Mesendoderm (in vitro differentiated cells): Measurements from ENCODE around the gene COL9A3.

Experiments used
- DNase-seq: peaks from one replicate; pipeline ENCODE4 v3.0.0; 2013
- H2AK5ac ChIP-seq: 2 replicates; pipeline ENCODE4 v1.6.1; 2013; ENCODE audit warnings: low read length, inconsistent platforms
- H2BK120ac ChIP-seq: 2 replicates; pipeline ENCODE4 v1.6.1; 2013; ENCODE audit warnings: low read depth, mild to moderate bottlenecking, low read length, moderate library complexity, mixed read lengths
- H2BK15ac ChIP-seq: replicated peaks from 2 replicates; pipeline ENCODE4 v1.6.1; 2013; ENCODE audit warnings: low read depth, mild to moderate bottlenecking, moderate library complexity
- H2BK5ac ChIP-seq: 2 replicates; pipeline ENCODE4 v1.6.1; 2013; ENCODE audit warnings: low read length, inconsistent platforms
- H3K18ac ChIP-seq: 2 replicates; pipeline ENCODE4 v1.6.1; 2013; ENCODE audit warnings: mild to moderate bottlenecking, low read length, mixed read lengths
- H3K23ac ChIP-seq: one replicate; pipeline ENCODE4 v1.6.1; 2013; ENCODE audit warnings: low read length
- H3K27ac ChIP-seq: 2 replicates; pipeline ENCODE4 v1.5.1; 2013; ENCODE audit warnings: low read depth, mild to moderate bottlenecking, inconsistent platforms, low read length, moderate library complexity
- H3K27me3 ChIP-seq: 2 replicates; pipeline ENCODE4 v1.6.1; 2013; ENCODE audit warnings: low read length, control low read depth, mild to moderate bottlenecking, inconsistent platforms; ENCODE audit not compliant: insufficient read depth, poor library complexity
- H3K36me3 ChIP-seq: 2 replicates; pipeline ENCODE4 v1.6.1; 2013; ENCODE audit warnings: low read length, inconsistent platforms; ENCODE audit not compliant: control insufficient read depth, insufficient read depth
- H3K4ac ChIP-seq: one replicate; pipeline ENCODE4 v1.6.1; 2013; ENCODE audit warnings: low read depth, mild to moderate bottlenecking, low read length, moderate library complexity
- H3K4me1 ChIP-seq: 2 replicates; pipeline ENCODE4 v1.6.1; 2013; ENCODE audit warnings: low read depth, low read length, inconsistent platforms; ENCODE audit not compliant: control insufficient read depth
- H3K4me2 ChIP-seq: 2 replicates; pipeline ENCODE4 v1.6.1; 2013; ENCODE audit warnings: low read length
- H3K4me3 ChIP-seq: 2 replicates; pipeline ENCODE4 v1.5.1; 2013; ENCODE audit warnings: mild to moderate bottlenecking, low read length
- H3K56ac ChIP-seq: one replicate; pipeline ENCODE4 v1.6.1; 2013; ENCODE audit warnings: low read length
- H3K79me1 ChIP-seq: 2 replicates; pipeline ENCODE4 v1.6.1; 2013; ENCODE audit warnings: low read length, inconsistent platforms
- H3K79me2 ChIP-seq: 2 replicates; pipeline ENCODE4 v1.6.1; 2013; ENCODE audit warnings: mild to moderate bottlenecking, low read length; ENCODE audit not compliant: control insufficient read depth, insufficient read depth
- H3K9ac ChIP-seq: 2 replicates; pipeline ENCODE4 v1.6.1; 2013; ENCODE audit warnings: low read length, inconsistent platforms
- H4K5ac ChIP-seq: one replicate; pipeline ENCODE4 v1.6.1; 2013; ENCODE audit warnings: low read length
- H4K8ac ChIP-seq: one replicate; pipeline ENCODE4 v1.6.1; 2013; ENCODE audit warnings: low read depth, mild to moderate bottlenecking, control low read depth, low read length, moderate library complexity
- WGBS: extraction: QIAGEN DNeasy Blood & Tissue Kit; methylation state at CpG from one replicate; pipeline ENCODE4 v1.1.7; 2013; ENCODE audit warnings: low lambda C conversion rate, missing lambda C conversion rate; ENCODE audit not compliant: insufficient coverage; ENCODE audit errors: extremely low coverage; 5-methylcytosine and 5-hydroxymethylcytosine counted together

The COL9A3 gene

DNA sequence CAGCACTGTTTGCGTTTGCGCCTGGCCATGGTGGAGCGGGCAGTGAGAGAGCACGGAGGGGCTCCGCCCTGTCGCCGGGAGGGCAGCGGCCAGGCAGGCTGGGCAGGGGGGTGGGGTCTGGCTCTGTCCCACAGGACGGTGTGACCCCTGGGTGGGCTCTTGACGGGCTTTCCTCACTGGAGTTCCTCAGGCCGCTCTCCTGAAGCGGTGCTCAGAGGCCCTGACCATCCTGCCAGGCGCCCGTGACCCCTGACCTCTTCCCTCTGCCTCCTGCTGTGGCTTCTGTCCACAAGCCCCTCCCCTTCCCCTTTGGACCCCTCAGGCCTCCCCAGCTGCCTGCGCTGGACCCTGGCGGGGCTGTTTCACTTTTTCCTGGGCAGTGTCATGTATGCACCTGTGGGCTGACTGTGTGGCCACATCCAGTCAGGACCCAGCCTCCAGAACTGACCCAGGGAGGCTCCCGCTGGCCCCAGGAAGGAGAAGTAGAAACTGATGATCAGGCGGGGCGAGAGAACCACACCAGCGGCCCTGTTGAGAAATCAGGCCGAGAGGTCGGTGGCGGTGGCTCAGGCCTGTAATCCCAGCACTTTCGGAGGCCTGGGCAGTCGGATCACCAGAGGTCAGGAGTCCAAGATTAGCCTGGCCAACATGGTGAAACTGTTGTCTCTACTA lies 11.0 kb upstream of the COL9A3 start:
- no peak overlapping the region for H4K8ac ChIP-seq
- H2BK120ac ChIP-seq: no peak overlapping the region
- H3K27ac ChIP-seq: no peak overlapping the region
- peaks cover 3% of the 10 kb centered on the region for H3K36me3 ChIP-seq
- no peaks in the 10 kb centered on the region for H3K79me2 ChIP-seq
- H3K4ac ChIP-seq: no peak overlapping the region
- H3K4me1 ChIP-seq: no peaks in the 10 kb centered on the region
- H3K4me2 ChIP-seq: peak overlapping the region; percentile 78
- peak overlapping the region; percentile 67 for H3K56ac ChIP-seq
- peak overlapping the region; percentile 54 for H3K4me3 ChIP-seq
- no peak for DNase-seq
- no peak overlapping the region for H3K23ac ChIP-seq
- no peak overlapping the region for H2AK5ac ChIP-seq
- H2BK15ac ChIP-seq: no peak overlapping the region
- no peak overlapping the region for H2BK5ac ChIP-seq
- H4K5ac ChIP-seq: no peak overlapping the region
- peak overlapping the region; percentile 97 for H3K9ac ChIP-seq
- no peaks in the 10 kb centered on the region for H3K79me1 ChIP-seq
- H3K27me3 ChIP-seq: no peaks in the 10 kb centered on the region
- no CpG with 5 or more reads among the region's 25 CpGs for WGBS
- H3K18ac ChIP-seq: no peak overlapping the region

GRCh38 chr20:62806383-62807050 lies 10.3 kb upstream of the COL9A3 start:
- Histone ChIP-seq H2BK5ac (no peak overlapping the region), H2AK5ac (no peak overlapping the region), H3K4me3 (no peak overlapping the region), H3K4me2 (no peak overlapping the region), H3K27ac (no peak overlapping the region), H3K9ac (no peak overlapping the region), H3K18ac (no peak overlapping the region), H2BK120ac (no peak overlapping the region), H3K4me1 (no peaks in the 10 kb centered on the region), H4K8ac (no peak overlapping the region), H2BK15ac (no peak overlapping the region), H3K79me1 (no peaks in the 10 kb centered on the region), H3K27me3 (no peaks in the 10 kb centered on the region), H3K36me3 (peaks cover 3% of the 10 kb centered on the region), H3K4ac (no peak overlapping the region), H3K56ac (no peak overlapping the region), H3K23ac (no peak overlapping the region), H3K79me2 (no peaks in the 10 kb centered on the region), H4K5ac (no peak overlapping the region)
- WGBS: no CpG with 5 or more reads among the region's 11 CpGs
- DNase-seq: no peak

DNA sequence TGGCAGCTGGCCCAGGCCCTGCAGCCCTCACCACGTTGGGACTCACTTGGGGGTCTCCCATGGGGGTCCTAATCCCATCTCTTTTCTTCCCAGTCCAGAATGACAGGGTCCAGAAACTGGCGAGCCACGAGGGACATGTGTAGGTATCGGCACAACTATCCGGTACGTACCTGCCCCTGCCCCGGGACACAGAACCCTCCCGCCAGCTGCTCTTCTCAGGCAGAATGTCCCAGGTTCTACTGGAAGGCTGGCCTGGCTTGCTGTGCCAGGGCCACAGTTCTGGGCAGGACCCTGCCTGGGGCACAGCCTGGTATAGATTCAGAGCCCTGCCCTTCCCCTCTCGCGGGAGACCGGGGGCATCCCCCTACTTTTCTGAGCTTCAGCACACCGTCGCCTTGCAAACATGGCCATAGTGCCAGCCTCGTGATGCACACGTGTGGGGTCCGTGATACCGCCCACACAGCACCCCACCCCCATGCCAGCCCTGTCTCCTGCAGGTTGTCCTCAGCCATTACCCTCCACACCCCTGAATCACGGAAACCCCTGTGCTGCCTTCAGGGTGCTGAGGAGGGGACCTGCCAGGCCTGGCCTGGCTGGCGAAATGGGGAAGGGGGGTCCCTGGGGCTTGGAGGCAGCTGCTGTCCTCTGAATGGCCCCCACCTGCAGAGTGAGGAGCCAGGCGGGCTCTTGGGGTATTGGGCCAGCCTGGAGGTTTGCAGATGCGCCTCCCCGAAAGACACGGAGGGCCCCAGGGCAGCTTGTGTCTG lies 9.2 kb upstream of the COL9A3 start:
- Histone ChIP-seq H3K4ac (no peak overlapping the region), H3K56ac (no peak overlapping the region), H4K5ac (no peak overlapping the region), H2BK15ac (no peak overlapping the region), H2AK5ac (no peak overlapping the region), H3K9ac (no peak overlapping the region), H3K4me1 (no peaks in the 10 kb centered on the region), H3K23ac (no peak overlapping the region), H3K79me1 (no peaks in the 10 kb centered on the region), H3K4me3 (no peak overlapping the region), H3K18ac (no peak overlapping the region), H3K4me2 (no peak overlapping the region), H4K8ac (no peak overlapping the region), H2BK120ac (no peak overlapping the region), H3K27ac (no peak overlapping the region), H3K36me3 (peaks cover 3% of the 10 kb centered on the region), H2BK5ac (no peak overlapping the region), H3K79me2 (no peaks in the 10 kb centered on the region), H3K27me3 (no peaks in the 10 kb centered on the region)
- no peak for DNase-seq
- WGBS: no CpG with 5 or more reads among the region's 23 CpGs

GRCh38 chr20:62808211-62808865 lies 8.5 kb upstream of the COL9A3 start:
- H4K8ac ChIP-seq: no peak overlapping the region
- no peak overlapping the region for H3K4ac ChIP-seq
- H2BK5ac ChIP-seq: no peak overlapping the region
- no CpG with 5 or more reads among the region's 21 CpGs for WGBS
- H3K56ac ChIP-seq: no peak overlapping the region
- peak; percentile 64 for DNase-seq
- no peaks in the 10 kb centered on the region for H3K79me2 ChIP-seq
- H3K36me3 ChIP-seq: peaks cover 3% of the 10 kb centered on the region
- no peak overlapping the region for H2AK5ac ChIP-seq
- H3K4me3 ChIP-seq: no peak overlapping the region
- no peak overlapping the region for H3K9ac ChIP-seq
- no peak overlapping the region for H3K4me2 ChIP-seq
- H3K4me1 ChIP-seq: no peaks in the 10 kb centered on the region
- no peak overlapping the region for H3K27ac ChIP-seq
- no peak overlapping the region for H4K5ac ChIP-seq
- no peak overlapping the region for H3K23ac ChIP-seq
- H2BK120ac ChIP-seq: no peak overlapping the region
- H3K79me1 ChIP-seq: no peaks in the 10 kb centered on the region
- H2BK15ac ChIP-seq: no peak overlapping the region
- H3K18ac ChIP-seq: no peak overlapping the region
- no peaks in the 10 kb centered on the region for H3K27me3 ChIP-seq

DNA sequence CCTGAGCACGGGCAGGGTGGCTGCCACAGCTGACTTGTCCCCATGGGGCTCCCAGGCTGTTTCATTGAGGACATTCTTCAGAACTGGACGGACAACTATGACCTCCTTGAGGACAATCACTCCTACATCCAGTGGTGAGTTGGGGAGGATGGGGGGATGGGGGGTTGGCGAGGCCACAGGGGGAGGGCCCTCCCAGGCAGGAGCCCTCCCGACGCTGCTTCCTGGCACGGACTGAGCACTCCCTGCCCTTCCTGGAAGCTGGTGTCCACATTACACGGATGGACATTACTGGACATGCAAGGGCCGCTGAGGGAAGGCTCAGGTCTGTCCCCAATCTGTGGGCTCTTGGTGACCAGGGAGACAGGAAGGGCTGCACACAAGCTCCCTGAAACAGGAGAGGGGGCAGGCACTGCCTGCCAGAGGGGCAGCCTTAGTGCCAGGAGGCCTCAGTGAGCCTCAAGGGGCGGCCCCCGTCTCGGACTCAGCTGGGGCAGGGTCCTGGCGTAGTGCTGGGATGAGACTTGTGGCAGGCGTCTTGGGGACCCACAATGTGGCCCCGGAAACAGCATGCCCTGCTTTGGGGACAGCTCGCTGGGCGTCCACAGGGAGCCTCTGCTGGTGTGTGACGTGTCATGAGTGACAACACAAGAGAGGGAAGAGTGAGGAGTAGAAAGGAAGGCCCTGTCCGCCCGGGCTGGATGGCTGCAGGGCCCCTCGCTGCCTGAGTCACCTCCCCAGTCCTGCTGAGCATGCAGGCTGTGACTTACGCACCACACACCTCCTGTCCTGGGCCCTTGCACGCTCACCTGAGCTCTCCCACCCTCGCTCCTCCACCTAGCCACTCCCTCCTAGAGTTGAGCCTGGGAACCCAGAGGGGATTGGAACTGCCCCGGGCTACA lies 7.1 kb upstream of the COL9A3 start:
- Histone ChIP-seq H3K4ac (no peak overlapping the region), H3K4me2 (no peak overlapping the region), H3K79me1 (no peaks in the 10 kb centered on the region), H3K27me3 (no peaks in the 10 kb centered on the region), H3K27ac (no peak overlapping the region), H2AK5ac (no peak overlapping the region), H4K5ac (no peak overlapping the region), H3K23ac (no peak overlapping the region), H3K79me2 (no peaks in the 10 kb centered on the region), H3K4me1 (no peaks in the 10 kb centered on the region), H3K36me3 (peaks cover 3% of the 10 kb centered on the region), H3K18ac (no peak overlapping the region), H2BK5ac (no peak overlapping the region), H2BK120ac (no peak overlapping the region), H2BK15ac (no peak overlapping the region), H3K9ac (no peak overlapping the region), H3K4me3 (no peak overlapping the region), H3K56ac (no peak overlapping the region), H4K8ac (no peak overlapping the region)
- DNase-seq: no peak
- no CpG with 5 or more reads among the region's 24 CpGs for WGBS
